Islet precursor cell (in vitro differentiated cells): Measurements from ENCODE around the gene EPHA2.
A peak's percentile ranks its signal among the peaks of the same experiment; 100 is the strongest.

ENCODE experiments used
- DNase-seq: peaks from one replicate; pipeline ENCODE4 v3.0.0-alpha.2; 2018

EPHA2 gene

GRCh38 chr1:16134066-16134801, 21.6 kb downstream of the EPHA2 start:
- DNase-seq: no peak

GRCh38 chr1:16133007-16133961, 22.6 kb downstream of the EPHA2 start:
- no peak for DNase-seq

- no peak for DNase-seq
Observed at GRCh38 chr1:16132325-16132785, 23.5 kb downstream of the EPHA2 start.

- DNase-seq: no peak
Observed at GRCh38 chr1:16131636-16132324, 24.1 kb downstream of the EPHA2 start.

- no peak for DNase-seq
Observed at GRCh38 chr1:16130827-16131226, 25.0 kb downstream of the EPHA2 start.

GRCh38 chr1:16129921-16130543, 25.8 kb downstream of the EPHA2 start:
- DNase-seq: no peak

- no peak for DNase-seq
Observed at GRCh38 chr1:16129316-16129715, 26.6 kb downstream of the EPHA2 start.

GRCh38 chr1:16128338-16128741, 27.5 kb downstream of the EPHA2 start:
- DNase-seq: no peak

GRCh38 chr1:16127676-16128337, 28.1 kb downstream of the EPHA2 start:
- no peak for DNase-seq

- DNase-seq: no peak
Observed at GRCh38 chr1:16126743-16127515, 28.9 kb downstream of the EPHA2 start.

- DNase-seq: no peak
Observed at GRCh38 chr1:16126160-16126559, 29.7 kb downstream of the EPHA2 start.

GRCh38 chr1:16125483-16125882, 30.4 kb downstream of the EPHA2 start:
- DNase-seq: no peak

GRCh38 chr1:16125088-16125470, 30.8 kb downstream of the EPHA2 start:
- DNase-seq: no peak

GRCh38 chr1:16124377-16125087, 31.3 kb downstream of the EPHA2 start:
- DNase-seq: no peak

GRCh38 chr1:16122916-16123315, 33.0 kb downstream of the EPHA2 start:
- DNase-seq: peak; percentile 53

GRCh38 chr1:16122350-16122881, 33.5 kb downstream of the EPHA2 start:
- DNase-seq: peak; percentile 56

- no peak for DNase-seq
Observed at GRCh38 chr1:16120940-16121410, 34.9 kb downstream of the EPHA2 start.

- DNase-seq: peak; percentile 65
Observed at GRCh38 chr1:16120407-16120806, 35.5 kb downstream of the EPHA2 start.

- no peak for DNase-seq
Observed at GRCh38 chr1:16119926-16120325, 35.9 kb downstream of the EPHA2 start.

- no peak for DNase-seq
Observed at GRCh38 chr1:16119504-16119903, 36.4 kb downstream of the EPHA2 start.
